Activated CD4-positive, alpha-beta T cell treated with anti-CD3 and anti-CD28 coated beads for 36 hours (primary cell): Measurements from ENCODE around the gene TBL2. TPM values are rescaled to one million over a fixed set of nuclear protein-coding genes. Genes with fewer than 3 reads are reported as not detected.
A peak's percentile ranks its signal among the peaks of the same experiment; 100 is the strongest.
"Not testable (repeated sequence)": the region's sequence is repeated elsewhere in the genome, so short reads cannot be mapped to it uniquely, and the experiment has no call there.

Experiments used
- ATAC-seq: fragments of 200-7000 bp; cut with Tn5 transposase; one replicate; pipeline ENCODE4 v1.10.0; 2021; ENCODE audit warnings: mild to moderate bottlenecking, moderate library complexity
- CTCF ChIA-PET: fragments of 350-600 bp; sonication (Branson Sonifier 250); formaldehyde crosslinking; loops from one replicate; lab custom pipeline; 2021; ENCODE audit warnings: antibody characterized with exemption; lab: Charles Lee
- POLR2A ChIA-PET: fragments of 350-600 bp; sonication (Branson Sonifier 250); formaldehyde crosslinking; loops from one replicate; lab custom pipeline; 2021; ENCODE audit warnings: antibody characterized with exemption, inconsistent platforms; lab: Charles Lee
- DNase-seq: peaks from one replicate; pipeline ENCODE4 v3.0.0-alpha.2; 2020
- H3K27ac Mint-ChIP-seq: one replicate; pipeline ENCODE4 v1.8.0; 2021; ENCODE audit warnings: mixed read lengths
- H3K27me3 Mint-ChIP-seq: one replicate; pipeline ENCODE4 v1.8.0; 2021; ENCODE audit warnings: mixed read lengths
- H3K36me3 Mint-ChIP-seq: one replicate; pipeline ENCODE4 v1.8.0; 2021; ENCODE audit warnings: low read depth, mixed read lengths
- H3K4me1 Mint-ChIP-seq: one replicate; pipeline ENCODE4 v1.8.0; 2021; ENCODE audit warnings: mixed read lengths
- H3K4me3 Mint-ChIP-seq: one replicate; pipeline ENCODE4 v1.8.0; 2021; ENCODE audit warnings: mild to moderate bottlenecking, moderate library complexity, mixed read lengths
- H3K9me3 Mint-ChIP-seq: one replicate; pipeline ENCODE4 v1.8.0; 2021; ENCODE audit warnings: low read depth, mixed read lengths
- intact Hi-C, 2 experiments: fragments of 100-400 bp; cut with DNase I in 1 of 2; cut with micrococcal nuclease in 1 of 2; formaldehyde crosslinking; loops; one replicate each; pipeline versions ENCODE4 v1.14.2 to v1.15.1; 2022 to 2024; cut with DNase I, micrococcal nuclease
- total RNA-seq, 2 experiments: library from RNA; stranded (reverse); gene quantifications; one replicate each; pipeline ENCODE4 v1.2.3, GENCODE V29; 2021

The TBL2 gene
- total RNA-seq, 2 experiments from 2014 or later = 30.6 to 34.7 TPM

- intact Hi-C loops = no loop called here
- H3K4me3 Mint-ChIP-seq = no peak overlapping the region
- CTCF ChIA-PET = interaction anchor here (3.1 kb wide), 1 partner anchor 12 kb away, joined by 15 read pairs; no protein-coding TSS in a partner anchor
- no peaks in the 10 kb centered on the region for H3K36me3 Mint-ChIP-seq
- POLR2A ChIA-PET = no interaction called here
- DNase-seq (no peak), ATAC-seq (no peak)
- no peak overlapping the region for H3K27ac Mint-ChIP-seq
- peaks cover 6% of the 10 kb centered on the region for H3K4me1 Mint-ChIP-seq
- H3K27me3 Mint-ChIP-seq = peaks cover 22% of the 10 kb centered on the region
- no peaks in the 10 kb centered on the region for H3K9me3 Mint-ChIP-seq
Observed at GRCh38 chr7:73618538-73618937, 40.2 kb upstream of the TBL2 start.

DNA sequence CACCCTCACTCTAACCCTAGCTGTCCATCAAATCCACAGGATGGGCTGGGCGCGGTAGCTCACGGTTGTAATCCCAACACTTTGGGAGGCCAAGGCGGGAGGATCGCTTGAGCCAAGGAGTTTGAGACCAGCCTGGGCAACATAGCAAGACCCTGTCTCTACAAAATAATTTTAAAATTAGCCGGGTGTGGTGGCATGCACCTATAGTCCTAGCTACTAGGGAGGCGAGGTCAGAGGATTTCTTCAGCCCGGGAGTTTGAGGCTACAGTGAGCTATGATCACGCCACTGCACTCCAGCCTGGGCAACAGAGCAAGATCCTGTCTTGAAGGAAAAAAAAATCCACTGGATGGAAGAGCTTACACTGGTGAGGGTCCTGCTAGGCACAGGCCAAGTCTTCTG, 39.1 kb upstream of the TBL2 start:
- CTCF ChIA-PET = interaction anchor here (0.6 to 3.1 kb wide), 3 partner anchors 11 to 450 kb away, joined by 3 to 15 read pairs (median 3); no protein-coding TSS in a partner anchor
- H3K9me3 Mint-ChIP-seq, H3K27ac Mint-ChIP-seq, H3K4me3 Mint-ChIP-seq, POLR2A ChIA-PET, H3K36me3 Mint-ChIP-seq, H3K4me1 Mint-ChIP-seq, DNase-seq, ATAC-seq, intact Hi-C loops: not testable (repeated sequence)
- peaks cover 23% of the 10 kb centered on the region for H3K27me3 Mint-ChIP-seq

GRCh38 chr7:73615886-73616285, 37.5 kb upstream of the TBL2 start:
- DNase-seq (no peak), ATAC-seq (no peak)
- H3K9me3 Mint-ChIP-seq = no peaks in the 10 kb centered on the region
- no peak overlapping the region for H3K4me3 Mint-ChIP-seq
- no peaks in the 10 kb centered on the region for H3K36me3 Mint-ChIP-seq
- intact Hi-C loops = no loop called here
- H3K27me3 Mint-ChIP-seq = peaks cover 19% of the 10 kb centered on the region
- POLR2A ChIA-PET = no interaction called here
- CTCF ChIA-PET = interaction anchor here (0.7 to 3.1 kb wide), 2 partner anchors 9 to 104 kb away, joined by 3 to 15 read pairs; partner anchors contain the start of gene STX1A
- H3K4me1 Mint-ChIP-seq = no peaks in the 10 kb centered on the region
- no peak overlapping the region for H3K27ac Mint-ChIP-seq

DNA sequence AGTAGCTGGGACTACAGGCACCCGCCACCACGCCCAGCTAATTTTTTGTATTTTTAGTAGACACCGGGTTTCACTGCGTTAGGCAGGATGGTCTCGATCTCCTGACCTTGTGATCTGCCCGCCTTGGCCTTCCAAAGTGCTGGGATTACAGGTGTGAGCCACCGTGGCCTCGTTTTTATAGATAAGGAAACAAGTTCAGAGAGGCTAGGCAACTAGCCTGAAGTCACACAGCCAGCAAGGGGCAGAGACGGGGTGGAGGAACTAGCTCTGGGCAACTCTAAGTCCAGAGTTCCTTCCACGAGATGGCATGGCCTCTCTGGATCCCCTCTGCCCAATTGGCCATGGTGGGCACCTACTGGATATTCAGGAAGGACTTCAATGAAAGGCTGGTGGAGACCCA, 36.6 kb upstream of the TBL2 start:
- POLR2A ChIA-PET, H3K36me3 Mint-ChIP-seq, H3K9me3 Mint-ChIP-seq, ATAC-seq, intact Hi-C loops, DNase-seq, H3K4me1 Mint-ChIP-seq, H3K27ac Mint-ChIP-seq, H3K4me3 Mint-ChIP-seq: not testable (repeated sequence)
- H3K27me3 Mint-ChIP-seq = peaks cover 23% of the 10 kb centered on the region
- CTCF ChIA-PET = interaction anchor here (0.9 to 1.5 kb wide), 3 partner anchors 8 to 30 kb away, joined by 3 read pairs; no protein-coding TSS in a partner anchor

GRCh38 chr7:73613954-73614735, 35.8 kb upstream of the TBL2 start:
- Mint-ChIP-seq H3K9me3 (no peaks in the 10 kb centered on the region), H3K4me1 (no peaks in the 10 kb centered on the region), H3K36me3 (no peaks in the 10 kb centered on the region), H3K27ac (no peak overlapping the region), H3K27me3 (peaks cover 25% of the 10 kb centered on the region), H3K4me3 (no peak overlapping the region)
- intact Hi-C loops = no loop called here
- ChIA-PET CTCF (interaction anchor here (0.9 to 1.5 kb wide), 3 partner anchors 7 to 111 kb away, joined by 3 to 4 read pairs (median 3); no protein-coding TSS in a partner anchor), POLR2A (no interaction called here)
- ATAC-seq (no peak), DNase-seq (no peak)

DNA sequence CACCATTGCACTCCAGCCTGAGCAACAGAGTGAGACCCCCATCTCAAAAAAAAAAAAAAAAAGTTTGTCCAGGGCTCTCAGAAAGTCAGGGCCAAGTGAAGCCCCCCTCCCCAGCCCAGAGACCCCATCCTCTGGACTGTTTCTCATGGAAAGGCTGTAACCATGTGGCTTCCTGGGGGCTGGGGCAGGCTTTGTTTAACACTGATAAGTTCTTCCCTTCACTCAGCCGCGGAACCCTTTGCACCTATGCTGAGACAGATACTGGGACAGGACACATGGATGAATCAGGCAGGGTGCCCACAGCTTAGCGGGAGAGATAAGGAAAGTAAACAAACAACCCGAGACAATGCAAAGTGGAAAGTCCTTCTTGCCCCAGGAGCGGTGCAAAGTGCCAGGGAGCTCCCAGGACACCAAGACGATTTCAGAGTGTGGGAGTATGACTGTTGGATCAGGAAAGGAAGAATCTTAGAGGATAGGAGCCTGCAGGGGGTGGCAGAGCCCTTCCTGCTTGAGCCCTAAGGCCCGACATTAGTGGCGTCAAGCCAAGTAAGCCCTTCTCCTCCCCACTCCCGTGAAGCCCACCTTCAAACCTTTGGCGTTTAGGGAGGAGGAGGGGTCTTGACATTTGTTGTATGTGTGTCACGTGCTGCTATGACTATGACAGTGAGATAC, 34.4 kb upstream of the TBL2 start:
- POLR2A ChIA-PET = no interaction called here
- DNase-seq = peak; percentile 25
- Mint-ChIP-seq H3K27me3 (peaks cover 25% of the 10 kb centered on the region), H3K36me3 (no peaks in the 10 kb centered on the region), H3K9me3 (no peaks in the 10 kb centered on the region), H3K4me3 (no peak overlapping the region), H3K27ac (no peak overlapping the region), H3K4me1 (no peaks in the 10 kb centered on the region)
- intact Hi-C loops = no loop called here
- peak; percentile 33 for ATAC-seq
- CTCF ChIA-PET = interaction anchor here (0.6 to 0.8 kb wide), 3 partner anchors 111 to 147 kb away, joined by 3 read pairs; no protein-coding TSS in a partner anchor

GRCh38 chr7:73611017-73611555, 32.7 kb upstream of the TBL2 start:
- ATAC-seq (no peak), DNase-seq (no peak)
- POLR2A ChIA-PET = no interaction called here
- CTCF ChIA-PET = no interaction called here
- intact Hi-C loops = no loop called here
- Mint-ChIP-seq H3K36me3 (no peaks in the 10 kb centered on the region), H3K4me1 (no peaks in the 10 kb centered on the region), H3K27me3 (peaks cover 26% of the 10 kb centered on the region), H3K9me3 (no peaks in the 10 kb centered on the region), H3K4me3 (no peak overlapping the region), H3K27ac (no peak overlapping the region)

- intact Hi-C loops = no loop called here
- Mint-ChIP-seq H3K27ac (no peak overlapping the region), H3K9me3 (no peaks in the 10 kb centered on the region), H3K4me1 (no peaks in the 10 kb centered on the region), H3K36me3 (no peaks in the 10 kb centered on the region), H3K27me3 (peaks cover 26% of the 10 kb centered on the region), H3K4me3 (no peak overlapping the region)
- DNase-seq = no peak
- ChIA-PET POLR2A (no interaction called here), CTCF (interaction anchor here (1.4 kb wide), 1 partner anchor 27 kb away, joined by 5 read pairs; no protein-coding TSS in a partner anchor)
- ATAC-seq = no peak
Observed at GRCh38 chr7:73610105-73610504, 31.7 kb upstream of the TBL2 start.

DNA sequence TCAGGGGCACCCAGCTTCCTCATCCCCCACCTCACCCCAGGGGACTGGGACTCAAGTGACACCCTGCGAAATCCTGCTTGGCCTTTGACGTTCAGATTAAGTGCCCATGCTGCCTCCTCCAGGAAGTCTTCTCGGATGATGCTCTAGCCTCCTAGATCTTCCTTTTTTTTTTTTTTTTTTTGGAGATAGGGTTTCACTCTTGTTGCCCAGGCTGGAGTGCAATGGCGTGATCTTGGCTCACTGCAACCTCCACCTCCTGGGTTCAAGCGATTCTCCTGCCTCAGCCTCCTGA, 29.3 kb upstream of the TBL2 start:
- ChIA-PET CTCF (interaction anchor here (0.8 to 5.6 kb wide), 22 partner anchors 9 to 247 kb away, joined by 3 to 56 read pairs (median 4); partner anchors contain the start of genes ABHD11, MLXIPL and VPS37D), POLR2A (interaction anchor here (1.0 kb wide), 1 partner anchor 9 kb away, joined by 3 read pairs; no protein-coding TSS in a partner anchor)
- peaks cover 11% of the 10 kb centered on the region for H3K27me3 Mint-ChIP-seq
- H3K9me3 Mint-ChIP-seq, H3K27ac Mint-ChIP-seq, H3K36me3 Mint-ChIP-seq, H3K4me1 Mint-ChIP-seq, ATAC-seq, H3K4me3 Mint-ChIP-seq, DNase-seq: not testable (repeated sequence)
- intact Hi-C loops = loop anchor here (1.0 to 10.0 kb wide), 7 partner anchors 60 to 247 kb away; partner anchors contain the start of gene VPS37D (in 2 of the 2)

DNA sequence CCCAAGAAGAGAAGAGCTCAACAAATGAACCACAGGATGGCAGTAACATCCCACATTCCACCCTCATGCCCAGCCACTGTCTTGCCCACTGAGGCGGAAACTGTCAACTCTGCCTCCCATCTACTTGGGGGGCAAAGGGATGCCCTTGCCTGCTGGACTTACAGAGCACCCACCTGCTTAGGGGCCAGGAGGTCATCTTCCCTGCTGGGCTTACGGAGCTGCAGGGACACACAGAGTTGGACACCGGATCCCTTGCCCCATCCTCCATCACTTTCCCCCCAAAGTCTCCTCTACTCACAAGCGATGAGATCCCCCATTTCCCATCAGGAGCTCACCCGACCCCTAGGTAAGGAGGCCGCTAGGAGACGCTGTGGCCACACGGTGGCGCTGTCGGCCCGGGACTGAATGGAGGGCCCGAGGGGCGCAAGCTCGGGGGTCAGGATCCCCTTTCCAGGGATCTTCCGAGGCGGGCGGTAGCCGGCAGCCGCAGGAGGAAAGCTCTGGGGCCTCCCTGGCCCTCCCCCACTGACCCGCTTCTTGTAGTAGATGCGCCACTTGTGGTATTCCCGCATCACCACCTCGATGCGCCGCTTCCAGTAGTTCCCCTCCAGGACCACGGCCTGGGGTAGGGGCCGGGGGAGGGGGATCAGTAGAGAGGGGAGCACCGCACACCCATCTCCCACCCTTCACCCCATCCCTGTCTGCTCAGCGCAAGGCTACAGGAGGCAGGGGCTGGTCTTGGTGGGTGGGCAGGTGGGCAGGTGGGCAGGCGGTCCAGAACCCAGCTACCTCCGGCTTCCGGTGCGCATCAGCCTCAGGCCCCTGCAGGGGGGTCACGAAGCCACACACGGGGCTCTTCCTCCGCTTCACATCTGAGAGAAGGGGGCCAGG, 28.7 kb upstream of the TBL2 start:
- Mint-ChIP-seq H3K4me1 (no peaks in the 10 kb centered on the region), H3K27ac (no peak overlapping the region), H3K4me3 (no peak overlapping the region), H3K36me3 (no peaks in the 10 kb centered on the region), H3K9me3 (no peaks in the 10 kb centered on the region), H3K27me3 (peaks cover 10% of the 10 kb centered on the region)
- DNase-seq (peak; percentile 80), ATAC-seq (peak; percentile 83)
- intact Hi-C loops = loop anchor here (1.0 to 10.0 kb wide), 7 partner anchors 60 to 248 kb away; partner anchors contain the start of gene VPS37D (in 2 of the 2)
- ChIA-PET CTCF (interaction anchor here (0.6 to 5.6 kb wide), 36 partner anchors 8 to 294 kb away, joined by 3 to 56 read pairs (median 4); partner anchors contain the start of genes ABHD11, MLXIPL and VPS37D), POLR2A (interaction anchor here (0.6 to 1.0 kb wide), 2 partner anchors 9 to 123 kb away, joined by 3 read pairs; no protein-coding TSS in a partner anchor)
